ENCODE measurements around the gene NYAP2.

The NYAP2 gene

GRCh38 chr2:225566798-225567197, 167.3 kb downstream of the NYAP2 start:
- no peak overlapping the region for H3K9ac ChIP-seq (ENCODE audit: low read depth, low read length)
- H3K9me3 ChIP-seq (replicated peaks; ENCODE audit: low read length) = no peaks in the 10 kb centered on the region
- H3K4me1 ChIP-seq (ENCODE audit: control insufficient read depth, insufficient read depth, low read length) = no peaks in the 10 kb centered on the region
- peaks cover 28% of the 10 kb centered on the region for H3K27me3 ChIP-seq (ENCODE audit: control insufficient read depth, insufficient read depth, low read length)
- no peaks in the 10 kb centered on the region for H3K36me3 ChIP-seq (ENCODE audit: insufficient read depth, low read length)
- H3K4me2 ChIP-seq (ENCODE audit: low read length) = no peak overlapping the region
- H3K4me3 ChIP-seq (ENCODE audit: low read length) = no peak overlapping the region

- Histone ChIP-seq H3K9ac (ENCODE audit: low read depth, low read length) (no peak overlapping the region), H3K4me3 (ENCODE audit: low read length) (no peak overlapping the region), H3K9me3 (replicated peaks; ENCODE audit: low read length) (no peaks in the 10 kb centered on the region), H3K36me3 (ENCODE audit: insufficient read depth, low read length) (no peaks in the 10 kb centered on the region), H3K4me2 (ENCODE audit: low read length) (no peak overlapping the region), H3K27me3 (ENCODE audit: control insufficient read depth, insufficient read depth, low read length) (peaks cover 10% of the 10 kb centered on the region), H3K4me1 (ENCODE audit: control insufficient read depth, insufficient read depth, low read length) (no peaks in the 10 kb centered on the region)
These were observed 170.5 kb downstream of the NYAP2 start for GRCh38 chr2:225569995-225570394.

- no peak overlapping the region for H3K4me3 ChIP-seq (ENCODE audit: low read length)
- no peak overlapping the region for H3K4me2 ChIP-seq (ENCODE audit: low read length)
- H3K36me3 ChIP-seq (ENCODE audit: insufficient read depth, low read length) = no peaks in the 10 kb centered on the region
- H3K4me1 ChIP-seq (ENCODE audit: control insufficient read depth, insufficient read depth, low read length) = no peaks in the 10 kb centered on the region
- peaks cover under 1% of the 10 kb centered on the region for H3K27me3 ChIP-seq (ENCODE audit: control insufficient read depth, insufficient read depth, low read length)
- H3K9me3 ChIP-seq (replicated peaks; ENCODE audit: low read length) = no peaks in the 10 kb centered on the region
- no peak overlapping the region for H3K9ac ChIP-seq (ENCODE audit: low read depth, low read length)
These were observed 174.1 kb downstream of the NYAP2 start for GRCh38 chr2:225573603-225574002.

GRCh38 chr2:225574582-225575138, 175.2 kb downstream of the NYAP2 start:
- Histone ChIP-seq H3K9ac (ENCODE audit: low read depth, low read length) (no peak overlapping the region), H3K4me1 (ENCODE audit: control insufficient read depth, insufficient read depth, low read length) (no peaks in the 10 kb centered on the region), H3K27me3 (ENCODE audit: control insufficient read depth, insufficient read depth, low read length) (no peaks in the 10 kb centered on the region), H3K36me3 (ENCODE audit: insufficient read depth, low read length) (no peaks in the 10 kb centered on the region), H3K4me2 (ENCODE audit: low read length) (no peak overlapping the region), H3K4me3 (ENCODE audit: low read length) (no peak overlapping the region), H3K9me3 (replicated peaks; ENCODE audit: low read length) (no peaks in the 10 kb centered on the region)

GRCh38 chr2:225581135-225581534, 181.6 kb downstream of the NYAP2 start:
- Histone ChIP-seq H3K4me1 (ENCODE audit: control insufficient read depth, insufficient read depth, low read length) (no peaks in the 10 kb centered on the region), H3K4me2 (ENCODE audit: low read length) (no peak overlapping the region), H3K27me3 (ENCODE audit: control insufficient read depth, insufficient read depth, low read length) (no peaks in the 10 kb centered on the region), H3K9me3 (replicated peaks; ENCODE audit: low read length) (no peaks in the 10 kb centered on the region), H3K36me3 (ENCODE audit: insufficient read depth, low read length) (no peaks in the 10 kb centered on the region), H3K9ac (ENCODE audit: low read depth, low read length) (no peak overlapping the region), H3K4me3 (ENCODE audit: low read length) (no peak overlapping the region)

GRCh38 chr2:225581906-225582305, 182.4 kb downstream of the NYAP2 start:
- H3K4me3 ChIP-seq (ENCODE audit: low read length) = no peak overlapping the region
- H3K4me2 ChIP-seq (ENCODE audit: low read length) = no peak overlapping the region
- no peaks in the 10 kb centered on the region for H3K4me1 ChIP-seq (ENCODE audit: control insufficient read depth, insufficient read depth, low read length)
- H3K36me3 ChIP-seq (ENCODE audit: insufficient read depth, low read length) = no peaks in the 10 kb centered on the region
- no peak overlapping the region for H3K9ac ChIP-seq (ENCODE audit: low read depth, low read length)
- H3K9me3 ChIP-seq (replicated peaks; ENCODE audit: low read length) = no peaks in the 10 kb centered on the region
- no peaks in the 10 kb centered on the region for H3K27me3 ChIP-seq (ENCODE audit: control insufficient read depth, insufficient read depth, low read length)

- H3K27me3 ChIP-seq (ENCODE audit: control insufficient read depth, insufficient read depth, low read length) = no peaks in the 10 kb centered on the region
- H3K9ac ChIP-seq (ENCODE audit: low read depth, low read length) = no peak overlapping the region
- H3K4me3 ChIP-seq (ENCODE audit: low read length) = no peak overlapping the region
- H3K9me3 ChIP-seq (replicated peaks; ENCODE audit: low read length) = no peaks in the 10 kb centered on the region
- H3K36me3 ChIP-seq (ENCODE audit: insufficient read depth, low read length) = no peaks in the 10 kb centered on the region
- no peak overlapping the region for H3K4me2 ChIP-seq (ENCODE audit: low read length)
- H3K4me1 ChIP-seq (ENCODE audit: control insufficient read depth, insufficient read depth, low read length) = no peaks in the 10 kb centered on the region
These were observed 183.0 kb downstream of the NYAP2 start for GRCh38 chr2:225582355-225583116.

- no peaks in the 10 kb centered on the region for H3K4me1 ChIP-seq (ENCODE audit: control insufficient read depth, insufficient read depth, low read length)
- H3K4me3 ChIP-seq (ENCODE audit: low read length) = no peak overlapping the region
- H3K36me3 ChIP-seq (ENCODE audit: insufficient read depth, low read length) = no peaks in the 10 kb centered on the region
- H3K9me3 ChIP-seq (replicated peaks; ENCODE audit: low read length) = no peaks in the 10 kb centered on the region
- H3K9ac ChIP-seq (ENCODE audit: low read depth, low read length) = no peak overlapping the region
- no peaks in the 10 kb centered on the region for H3K27me3 ChIP-seq (ENCODE audit: control insufficient read depth, insufficient read depth, low read length)
- H3K4me2 ChIP-seq (ENCODE audit: low read length) = no peak overlapping the region
These were observed 185.3 kb downstream of the NYAP2 start for GRCh38 chr2:225584796-225585195.

GRCh38 chr2:225590932-225591331, 191.4 kb downstream of the NYAP2 start:
- H3K4me2 ChIP-seq (ENCODE audit: low read length) = no peak overlapping the region
- H3K4me3 ChIP-seq (ENCODE audit: low read length) = no peak overlapping the region
- no peaks in the 10 kb centered on the region for H3K36me3 ChIP-seq (ENCODE audit: insufficient read depth, low read length)
- H3K4me1 ChIP-seq (ENCODE audit: control insufficient read depth, insufficient read depth, low read length) = no peaks in the 10 kb centered on the region
- H3K9me3 ChIP-seq (replicated peaks; ENCODE audit: low read length) = no peaks in the 10 kb centered on the region
- no peaks in the 10 kb centered on the region for H3K27me3 ChIP-seq (ENCODE audit: control insufficient read depth, insufficient read depth, low read length)
- H3K9ac ChIP-seq (ENCODE audit: low read depth, low read length) = no peak overlapping the region

- Histone ChIP-seq H3K4me2 (ENCODE audit: low read length) (no peak overlapping the region), H3K9ac (ENCODE audit: low read depth, low read length) (no peak overlapping the region), H3K36me3 (ENCODE audit: insufficient read depth, low read length) (no peaks in the 10 kb centered on the region), H3K4me1 (ENCODE audit: control insufficient read depth, insufficient read depth, low read length) (no peaks in the 10 kb centered on the region), H3K9me3 (replicated peaks; ENCODE audit: low read length) (no peaks in the 10 kb centered on the region), H3K27me3 (ENCODE audit: control insufficient read depth, insufficient read depth, low read length) (no peaks in the 10 kb centered on the region), H3K4me3 (ENCODE audit: low read length) (no peak overlapping the region)
These were observed 198.4 kb downstream of the NYAP2 start for GRCh38 chr2:225597911-225598310.

GRCh38 chr2:225598426-225598825, 198.9 kb downstream of the NYAP2 start:
- no peak overlapping the region for H3K4me3 ChIP-seq (ENCODE audit: low read length)
- H3K9ac ChIP-seq (ENCODE audit: low read depth, low read length) = no peak overlapping the region
- no peaks in the 10 kb centered on the region for H3K36me3 ChIP-seq (ENCODE audit: insufficient read depth, low read length)
- H3K27me3 ChIP-seq (ENCODE audit: control insufficient read depth, insufficient read depth, low read length) = no peaks in the 10 kb centered on the region
- no peak overlapping the region for H3K4me2 ChIP-seq (ENCODE audit: low read length)
- no peaks in the 10 kb centered on the region for H3K4me1 ChIP-seq (ENCODE audit: control insufficient read depth, insufficient read depth, low read length)
- no peaks in the 10 kb centered on the region for H3K9me3 ChIP-seq (replicated peaks; ENCODE audit: low read length)

GRCh38 chr2:225598897-225599296, 199.4 kb downstream of the NYAP2 start:
- H3K4me2 ChIP-seq (ENCODE audit: low read length) = no peak overlapping the region
- no peak overlapping the region for H3K4me3 ChIP-seq (ENCODE audit: low read length)
- H3K4me1 ChIP-seq (ENCODE audit: control insufficient read depth, insufficient read depth, low read length) = no peaks in the 10 kb centered on the region
- no peaks in the 10 kb centered on the region for H3K27me3 ChIP-seq (ENCODE audit: control insufficient read depth, insufficient read depth, low read length)
- H3K9ac ChIP-seq (ENCODE audit: low read depth, low read length) = no peak overlapping the region
- H3K36me3 ChIP-seq (ENCODE audit: insufficient read depth, low read length) = no peaks in the 10 kb centered on the region
- H3K9me3 ChIP-seq (replicated peaks; ENCODE audit: low read length) = no peaks in the 10 kb centered on the region

Data from skeletal muscle satellite cell (primary cell).